Lung (tissue), 12 donors: ENCODE data around the gene MT1H. TPM values are rescaled to one million over a fixed set of nuclear protein-coding genes. Genes with fewer than 3 reads are reported as not detected.

Experiments
- ATAC-seq: fragments of 200-7000 bp; cut with Tn5 transposase; one replicate; pipeline ENCODE4 v1.9.1; 2020; ENCODE audit warnings: moderate number of reproducible peaks; ENCODE audit not compliant: insufficient read depth, low FRiP score
- DNase-seq, 3 donors: peaks; one replicate each; pipeline ENCODE4 v3.0.0-alpha.2; 2013 to 2017
- H3K27ac ChIP-seq, 2 donors: one replicate each; pipeline ENCODE4 v1.5.1; 2013; ENCODE audit warnings: mild to moderate bottlenecking in 2 of 2, moderate library complexity in 2 of 2, control low read depth in 1 of 2, inconsistent platforms in 1 of 2, low read depth in 1 of 2, low read length in 1 of 2
- H3K27me3 ChIP-seq, 3 donors: one replicate each; pipeline ENCODE4 v1.5.1; 2013; ENCODE audit warnings: low read length in 2 of 3; ENCODE audit not compliant: control insufficient read depth in 3 of 3, insufficient read depth in 3 of 3
- H3K36me3 ChIP-seq, 4 donors: one replicate each; pipeline ENCODE4 v1.5.1; 2013; ENCODE audit warnings: low read length in 4 of 4, mild to moderate bottlenecking in 1 of 4, moderate library complexity in 1 of 4; ENCODE audit not compliant: control insufficient read depth in 4 of 4, insufficient read depth in 4 of 4
- H3K4me1 ChIP-seq, 5 donors: one replicate each; pipeline ENCODE4 v1.5.1; 2013; ENCODE audit warnings: low read length in 5 of 5, mild to moderate bottlenecking in 2 of 5, moderate library complexity in 1 of 5; ENCODE audit not compliant: control insufficient read depth in 5 of 5, insufficient read depth in 5 of 5
- H3K4me3 ChIP-seq: one replicate; pipeline ENCODE4 v1.5.1; 2013; ENCODE audit warnings: mild to moderate bottlenecking, control low read depth, moderate library complexity
- H3K9ac ChIP-seq, 2 donors: one replicate each; pipeline ENCODE4 v1.5.1; 2013; ENCODE audit warnings: low read length in 2 of 2, control low read depth in 1 of 2; ENCODE audit not compliant: insufficient read depth in 1 of 2
- H3K9me3 ChIP-seq, 4 donors: one replicate each; pipeline ENCODE4 v1.5.1; 2013; ENCODE audit warnings: low read length in 3 of 4, mild to moderate bottlenecking in 1 of 4, moderate library complexity in 1 of 4; ENCODE audit not compliant: control insufficient read depth in 4 of 4, insufficient read depth in 3 of 4
- CTCF ChIP-seq: IDR thresholded peaks from 2 replicates; pipeline ENCODE4 v1.5.1; 2012; ENCODE audit warnings: mild to moderate bottlenecking; ENCODE audit errors: control extremely low read depth, extremely low read depth
- WGBS, 2 donors: extraction: QIAGEN DNeasy Blood & Tissue Kit; methylation state at CpG; one replicate each; pipeline ENCODE4 v1.1.7; 2013; 5-methylcytosine and 5-hydroxymethylcytosine counted together
- polyA plus RNA-seq, 2 donors: library from polyadenylated mRNA; stranded (reverse); fragments of 200-250 nt; gene quantifications; one replicate each; pipeline ENCODE4 v1.2.1, GENCODE V29; 2013
- total RNA-seq, 2 donors: library from RNA; depleted of rRNA in 1 of 2; stranded (reverse); fragments of >200 nt in 1 of 2; gene quantifications; one replicate each; pipeline ENCODE4 v1.2.1, GENCODE V29; 2014 to 2021
- donor health status: control.
- donor health status: control.
- donor health status: Bipolar disorder and iron deficiency.
- donor health status: healthy.
- donor health status: DM: yes; HTN: yes; CAD: no.

The MT1H gene
- total and polyA plus RNA-seq, 4 donors, result 1.9 to 10.3 (median 4.4) TPM; not detected in 1

- no peak for ATAC-seq
- H3K36me3 ChIP-seq, result no peaks in the 10 kb centered on the region
- no peak overlapping the region for H3K9ac ChIP-seq
- no peak overlapping the region for H3K4me3 ChIP-seq
- 50 to 93% methylated on average over 1 of the region's 1 CpG for WGBS, 2 donors
- no peaks in the 10 kb centered on the region for H3K4me1 ChIP-seq
- no peak overlapping the region for H3K27ac ChIP-seq
- DNase-seq, result peak in 1 of 3 donors; percentile 26
- no peaks in the 10 kb centered on the region for H3K27me3 ChIP-seq
- no peak for TF ChIP-seq CTCF
- H3K9me3 ChIP-seq, result peaks cover 0 to 3% (median 0%) of the 10 kb centered on the region in 4 donors
Observed at GRCh38 chr16:56700195-56700594, 30.6 kb downstream of the MT1H start.

- Histone ChIP-seq H3K27me3 (no peaks in the 10 kb centered on the region), H3K4me3 (no peak overlapping the region), H3K9me3 (peaks cover 0 to 3% (median 0%) of the 10 kb centered on the region in 4 donors), H3K27ac (no peak overlapping the region), H3K36me3 (no peaks in the 10 kb centered on the region), H3K9ac (no peak overlapping the region), H3K4me1 (no peaks in the 10 kb centered on the region)
- ATAC-seq, result no peak
- 99 to 100% methylated on average over 1 of the region's 1 CpG for WGBS, 2 donors
- no peak for TF ChIP-seq CTCF
- DNase-seq, result no peak
Observed at GRCh38 chr16:56700631-56701030, 31.0 kb downstream of the MT1H start.

GRCh38 chr16:56701534-56701933 is 31.9 kb downstream of the MT1H start:
- Histone ChIP-seq H3K27ac (no peak overlapping the region), H3K36me3 (no peaks in the 10 kb centered on the region), H3K4me1 (no peaks in the 10 kb centered on the region), H3K27me3 (no peaks in the 10 kb centered on the region), H3K4me3 (no peak overlapping the region), H3K9me3 (peaks cover 0 to 3% (median 0%) of the 10 kb centered on the region in 4 donors), H3K9ac (no peak overlapping the region)
- DNase-seq (no peak), ATAC-seq (no peak)
- TF ChIP-seq CTCF, result no peak
- 88 to 94% methylated on average over 7 of the region's 7 CpGs for WGBS, 2 donors

GRCh38 chr16:56702836-56703235 is 33.2 kb downstream of the MT1H start:
- 88 to 93% methylated on average over 5 of the region's 5 CpGs for WGBS, 2 donors
- no peaks in the 10 kb centered on the region for H3K36me3 ChIP-seq
- no peaks in the 10 kb centered on the region for H3K4me1 ChIP-seq
- no peak for TF ChIP-seq CTCF
- no peaks in the 10 kb centered on the region for H3K9me3 ChIP-seq
- no peak overlapping the region for H3K4me3 ChIP-seq
- ATAC-seq, result no peak
- no peak overlapping the region for H3K27ac ChIP-seq
- H3K9ac ChIP-seq, result no peak overlapping the region
- no peaks in the 10 kb centered on the region for H3K27me3 ChIP-seq
- DNase-seq, result no peak
